ENCODE data around the gene PSMC3IP.
"Not testable (repeated sequence)": the region's sequence is repeated elsewhere in the genome, so short reads cannot be mapped to it uniquely, and the experiment has no call there.

Gene PSMC3IP

DNA sequence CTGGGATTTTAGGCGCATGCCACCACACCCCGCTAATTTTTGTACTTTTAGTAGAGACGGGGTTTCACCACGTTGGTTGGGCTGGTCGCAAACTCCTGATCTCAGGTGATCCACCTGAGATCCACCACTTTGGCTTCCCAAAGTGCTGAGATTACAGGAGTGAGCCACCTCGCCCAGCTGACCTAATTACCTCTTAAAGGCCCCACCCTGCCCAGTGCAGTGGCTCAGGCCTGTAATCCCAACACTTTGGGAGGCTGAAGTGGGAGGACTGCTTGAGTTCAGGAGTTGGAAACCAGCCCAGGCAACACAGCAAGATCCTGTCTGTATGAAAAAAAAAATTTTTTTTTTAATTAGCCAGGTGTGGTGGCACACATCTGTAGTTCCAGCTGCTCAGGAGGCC is 18.5 kb downstream of the PSMC3IP start:
- DNase-seq: no peak

DNA sequence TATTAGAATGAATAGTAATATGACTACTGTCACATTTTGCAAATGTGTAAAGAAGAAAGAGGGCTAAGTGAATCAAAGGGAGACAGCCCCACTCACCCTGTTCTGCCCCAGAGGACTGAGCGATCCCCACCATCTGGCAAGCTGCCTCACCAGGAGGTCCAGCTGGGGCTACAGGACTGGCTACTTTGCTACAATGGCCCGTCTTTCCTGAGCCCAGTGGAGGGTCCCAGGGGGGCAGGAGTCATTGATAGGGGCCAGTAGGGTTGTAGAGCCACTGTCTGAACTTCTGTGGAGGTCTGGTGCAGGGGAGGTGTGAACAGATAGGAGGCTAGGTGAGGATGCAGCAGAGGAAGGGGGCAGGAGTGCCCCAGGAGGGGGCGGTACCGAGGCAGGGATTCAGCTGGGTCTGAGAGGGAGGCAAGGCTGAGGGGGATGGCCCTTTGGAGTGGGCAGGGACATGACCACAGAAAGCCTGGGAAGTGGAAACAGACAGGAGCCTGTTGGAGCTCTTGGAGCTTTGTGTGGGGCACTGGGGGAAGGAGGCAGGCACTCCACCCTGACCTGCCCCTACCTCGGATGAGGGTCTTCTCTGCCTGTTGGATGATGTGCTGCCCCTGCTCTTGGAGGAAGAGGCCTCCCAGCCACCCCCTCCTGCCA is 21.4 kb downstream of the PSMC3IP start:
- peak in 1 of 3 donors; percentile 26 for DNase-seq

DNA sequence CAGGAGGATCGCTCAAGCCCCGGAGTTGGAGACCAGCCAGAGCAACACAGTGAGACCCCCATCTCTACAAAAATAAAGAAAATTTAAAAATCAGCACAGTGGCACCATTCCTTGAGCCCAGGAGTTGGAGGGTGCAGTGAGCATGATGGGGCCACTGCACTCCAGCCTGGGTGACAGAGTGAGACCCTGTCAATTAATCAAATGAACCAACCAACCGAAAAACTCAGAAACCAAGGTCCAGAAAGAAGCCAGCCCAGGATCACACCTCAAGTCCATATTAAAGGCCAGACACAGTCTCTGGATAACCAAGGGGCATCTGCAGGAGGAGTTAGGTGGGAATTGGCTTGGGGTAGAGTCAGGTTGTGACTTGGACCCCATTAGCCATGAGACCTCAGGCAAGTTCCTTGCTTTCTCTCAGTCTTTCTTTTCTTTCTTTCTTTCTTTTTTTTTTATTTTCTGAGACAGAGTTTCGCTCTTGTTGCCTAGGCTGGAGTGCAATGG is 22.4 kb downstream of the PSMC3IP start:
- DNase-seq: no peak

DNA sequence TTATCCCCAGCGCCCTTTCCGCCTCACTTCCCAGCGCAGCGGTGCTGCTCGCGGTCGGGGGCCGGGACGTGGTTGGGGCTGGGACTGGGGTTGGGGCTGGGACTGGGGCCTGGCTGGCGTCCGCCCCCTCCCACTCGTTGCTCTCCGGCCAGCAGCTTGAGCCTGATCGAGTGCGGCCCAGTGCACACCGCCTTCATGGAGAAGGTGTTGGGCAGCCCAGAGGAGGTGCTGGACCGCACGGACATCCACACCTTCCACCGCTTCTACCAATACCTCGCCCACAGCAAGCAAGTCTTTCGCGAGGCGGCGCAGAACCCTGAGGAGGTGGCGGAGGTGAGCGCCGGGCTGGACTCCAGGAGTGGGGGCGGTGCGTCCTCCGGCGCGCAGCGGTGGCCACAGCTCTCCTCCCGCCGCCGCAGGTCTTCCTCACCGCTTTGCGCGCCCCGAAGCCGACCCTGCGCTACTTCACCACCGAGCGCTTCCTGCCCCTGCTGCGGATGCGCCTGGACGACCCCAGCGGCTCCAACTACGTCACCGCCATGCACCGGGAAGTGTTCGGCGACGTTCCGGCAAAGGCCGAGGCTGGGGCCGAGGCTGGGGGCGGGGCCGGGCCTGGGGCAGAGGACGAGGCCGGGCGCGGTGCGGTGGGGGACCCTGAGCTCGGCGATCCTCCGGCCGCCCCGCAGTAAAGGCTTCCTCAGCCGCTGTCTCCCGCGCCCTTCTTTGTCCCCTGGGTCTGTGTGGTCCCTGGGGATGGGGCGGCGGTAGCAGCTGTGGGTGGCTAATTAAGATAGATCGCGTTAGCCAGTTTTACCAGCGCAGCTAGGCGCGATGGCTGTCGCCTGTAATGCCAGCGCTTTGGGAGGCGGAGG is 23.0 kb downstream of the PSMC3IP start:
- peak; percentile 71 to 89 (median 76) for DNase-seq

DNA sequence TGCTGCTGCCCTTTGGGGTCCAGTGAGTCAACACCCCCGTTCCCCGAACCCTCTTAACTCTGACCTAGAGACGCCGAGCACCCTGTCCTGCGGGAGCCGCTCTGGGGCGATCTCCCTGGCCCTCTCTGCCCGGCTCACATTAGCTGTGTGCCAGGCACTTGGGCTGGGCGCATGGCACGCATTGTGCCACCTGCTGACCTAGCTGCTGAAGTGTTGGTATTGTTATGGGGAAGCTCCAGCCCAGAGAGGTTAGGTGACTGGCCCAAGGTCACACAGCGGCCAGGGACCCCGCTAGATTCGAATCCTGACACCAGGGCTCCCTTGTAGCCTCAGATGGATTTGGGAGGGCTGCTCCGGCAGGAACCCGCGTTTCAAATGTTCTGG is 23.7 kb downstream of the PSMC3IP start:
- DNase-seq: no peak

DNA sequence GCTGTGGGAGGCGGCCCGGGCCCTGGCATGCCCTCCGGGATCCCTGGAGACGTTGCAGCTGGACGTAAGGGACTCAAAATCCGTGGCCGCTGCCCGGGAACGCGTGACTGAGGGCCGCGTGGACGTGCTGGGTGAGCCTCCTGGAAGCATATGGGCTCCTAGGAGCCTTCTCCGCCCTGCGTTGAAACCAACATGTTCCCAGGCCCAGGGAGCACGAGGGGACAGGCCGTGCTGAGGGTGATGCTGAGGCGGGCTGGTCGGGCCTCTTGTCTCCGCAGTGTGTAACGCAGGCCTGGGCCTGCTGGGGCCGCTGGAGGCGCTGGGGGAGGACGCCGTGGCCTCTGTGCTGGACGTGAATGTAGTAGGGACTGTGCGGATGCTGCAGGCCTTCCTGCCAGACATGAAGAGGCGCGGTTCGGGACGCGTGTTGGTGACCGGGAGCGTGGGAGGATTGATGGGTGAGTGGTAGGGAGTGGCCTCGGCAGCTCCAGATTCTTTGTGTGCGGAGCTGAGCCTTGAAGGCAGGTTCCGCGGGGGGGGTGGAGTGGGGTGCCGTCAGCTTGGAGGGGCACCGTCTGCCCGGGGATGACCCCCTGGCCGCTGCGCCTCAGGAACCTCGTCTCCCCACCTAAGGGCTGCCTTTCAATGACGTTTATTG is 24.2 kb downstream of the PSMC3IP start:
- DNase-seq: no peak

DNA sequence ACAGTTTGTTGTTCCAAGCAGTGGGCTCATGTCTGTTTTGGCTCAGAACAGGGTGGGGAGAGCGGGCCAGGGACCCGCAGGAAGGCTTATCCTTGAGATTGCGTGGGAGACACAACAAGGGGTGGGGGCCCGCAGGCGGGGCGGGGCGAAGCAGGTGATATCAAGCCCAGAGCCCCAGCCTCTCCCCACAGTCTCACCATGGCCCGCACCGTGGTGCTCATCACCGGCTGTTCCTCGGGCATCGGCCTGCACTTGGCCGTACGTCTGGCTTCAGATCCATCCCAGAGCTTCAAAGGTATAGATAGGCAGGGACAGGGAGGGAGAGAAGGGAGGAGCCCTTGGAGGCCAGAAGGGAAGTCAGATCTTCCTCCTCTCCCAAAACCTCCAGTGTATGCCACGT is 24.8 kb downstream of the PSMC3IP start, which contains the start of gene HSD17B1:
Gene HSD17B1 (plus strand): TSS at position 188 of the 400 bp plus-strand sequence. CDS start 11 bp downstream, at position 199.
- not testable (repeated sequence) for DNase-seq

DNA sequence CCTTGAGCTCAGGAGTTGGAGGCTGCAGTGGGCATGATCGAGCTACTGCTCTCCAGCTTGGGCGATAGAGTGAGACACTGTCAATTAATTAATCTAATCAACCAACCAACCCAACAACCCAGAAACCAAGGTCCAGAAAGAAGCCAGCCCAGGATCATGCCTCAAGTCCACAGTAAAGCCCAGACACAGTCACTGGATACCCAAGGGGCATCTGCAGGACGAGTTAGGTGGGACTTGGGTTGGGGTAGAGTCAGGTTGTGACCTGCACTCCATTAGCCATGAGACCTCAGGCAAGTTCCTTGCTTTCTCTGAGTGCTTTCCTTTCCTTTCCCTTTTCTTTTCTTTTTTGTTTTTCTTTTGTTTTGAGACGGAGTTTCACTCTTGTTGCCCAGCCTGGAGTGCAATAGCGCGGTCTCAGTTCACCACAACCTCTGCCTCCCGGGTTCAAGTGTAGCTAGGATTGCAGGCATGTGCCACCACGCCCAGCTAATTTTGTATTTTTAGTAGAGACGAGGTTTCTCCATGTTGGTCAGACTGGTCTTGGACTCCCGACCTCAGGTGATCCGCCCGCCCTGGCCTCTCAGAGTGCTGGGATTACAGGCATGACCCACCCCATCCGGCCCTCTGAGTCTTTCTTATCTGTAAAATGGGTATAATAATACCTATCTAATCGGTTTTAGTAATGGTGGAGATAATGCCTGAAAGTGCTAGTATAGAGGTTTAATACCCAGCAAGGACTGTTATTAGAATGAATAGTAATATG is 28.4 kb downstream of the PSMC3IP start:
- DNase-seq: no peak

DNA sequence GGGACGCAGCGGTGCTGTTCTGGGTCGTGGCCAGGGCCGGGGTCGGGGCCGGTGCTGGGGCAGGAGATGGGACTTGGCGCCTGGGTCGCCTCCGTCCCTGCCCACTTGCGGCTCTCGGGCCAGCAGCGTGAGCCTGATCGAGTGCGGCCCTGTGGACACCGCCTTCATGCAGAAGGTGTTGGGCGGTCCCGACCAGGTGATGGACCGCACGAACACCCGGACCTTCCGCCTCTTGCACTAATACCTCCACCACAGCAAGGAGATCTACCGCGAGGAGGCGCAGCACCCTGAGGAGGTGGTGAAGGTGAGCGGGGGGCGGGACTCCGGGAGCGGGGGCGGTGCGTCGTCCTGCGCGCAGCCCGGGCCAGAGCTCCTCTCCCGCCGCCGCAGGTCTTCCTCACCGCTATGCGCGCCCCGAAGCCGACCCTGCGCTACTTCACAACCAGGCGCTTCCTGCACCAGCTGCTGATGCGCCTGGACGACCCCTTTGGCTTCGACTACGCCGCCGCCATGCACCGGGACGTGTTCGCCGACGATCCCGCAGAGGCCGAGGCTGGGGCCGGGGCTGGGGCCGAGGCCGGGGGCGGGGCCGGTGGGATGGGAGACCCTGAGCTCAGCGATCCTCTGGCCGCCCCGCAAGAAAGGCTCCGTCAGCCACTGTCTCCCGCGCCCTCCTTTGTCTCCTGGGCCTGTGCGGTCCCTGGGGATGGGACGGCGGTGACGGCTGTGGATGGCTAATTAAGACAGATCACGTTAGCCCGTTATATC is 29.3 kb downstream of the PSMC3IP start:
- DNase-seq: peak in 1 of 3 donors; percentile 25

DNA sequence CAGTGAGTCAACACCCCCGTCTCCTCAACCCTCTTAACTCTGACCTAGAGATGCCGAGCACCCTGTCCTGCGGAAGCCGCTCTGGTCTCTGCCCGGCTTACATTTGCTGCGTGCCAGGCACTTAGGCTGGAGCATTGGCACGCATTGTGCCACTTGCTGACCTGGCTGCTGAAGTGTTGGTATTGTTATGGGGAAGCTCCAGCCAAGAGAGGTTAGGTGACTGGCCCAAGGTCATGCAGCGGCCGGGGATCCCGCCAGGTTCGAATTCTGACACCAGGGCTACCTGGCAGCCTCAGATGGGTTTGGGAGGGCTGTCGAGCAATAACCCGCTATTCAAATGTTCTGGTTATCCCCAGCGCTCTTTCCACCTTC is 29.8 kb downstream of the PSMC3IP start:
- no peak for DNase-seq

DNA sequence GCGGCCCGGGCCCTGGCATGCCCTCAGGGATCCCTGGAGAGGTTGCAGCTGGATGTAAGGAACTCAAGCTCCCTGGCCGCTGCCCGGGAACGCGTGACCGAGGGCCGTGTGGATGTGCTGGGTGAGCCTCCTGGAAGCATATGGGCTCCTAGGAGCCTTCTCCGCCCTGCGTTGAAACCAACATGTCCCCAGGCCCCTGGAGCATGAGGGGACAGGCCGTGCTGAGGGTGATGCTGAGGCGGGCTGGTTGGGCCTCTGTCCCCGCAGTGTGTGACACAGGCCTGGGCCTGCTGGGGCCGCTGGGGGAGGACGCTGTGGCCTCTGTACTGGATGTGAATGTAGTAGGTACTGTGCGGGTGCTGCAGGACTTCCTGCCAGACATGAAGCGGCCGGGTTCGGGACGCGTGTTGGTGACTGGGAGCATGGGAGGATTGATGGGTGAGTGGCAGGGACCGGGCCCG is 30.5 kb downstream of the PSMC3IP start:
- DNase-seq: no peak

DNA sequence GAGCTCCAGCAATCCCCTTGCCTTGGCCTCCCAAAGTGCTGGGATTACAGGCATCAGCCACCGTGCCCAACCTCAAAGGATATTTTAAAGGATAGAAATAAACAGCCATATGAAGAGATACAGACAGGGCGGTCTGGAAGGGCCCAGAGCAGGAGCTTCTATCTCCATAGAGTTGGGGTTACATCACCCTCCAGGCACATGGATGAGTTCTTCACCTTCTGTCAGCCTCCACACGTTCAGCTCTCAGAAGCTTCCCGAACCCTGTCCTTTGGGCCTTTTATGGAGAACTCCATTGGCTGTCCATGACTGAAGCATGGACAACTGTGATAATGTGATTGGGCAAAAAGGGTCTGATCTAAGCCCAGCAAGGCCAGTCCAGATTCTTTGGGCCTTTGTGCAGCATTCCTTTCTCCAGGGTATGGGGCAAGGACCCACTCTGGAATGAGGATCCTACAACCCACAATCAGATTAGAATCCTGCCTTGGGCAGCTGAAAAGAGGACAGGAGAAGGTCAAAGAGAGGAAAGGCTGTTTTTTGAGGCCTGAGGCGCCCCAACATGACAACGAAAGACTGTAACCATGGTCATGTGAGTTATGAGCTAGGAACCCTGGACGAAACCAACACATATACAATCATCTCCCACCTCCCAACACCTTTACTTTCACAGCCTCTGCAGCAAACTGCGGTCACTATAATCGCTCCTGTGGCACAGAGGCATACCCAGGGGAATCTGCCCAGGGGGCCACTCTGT is 31.6 kb downstream of the PSMC3IP start:
- not testable (repeated sequence) for DNase-seq

DNA sequence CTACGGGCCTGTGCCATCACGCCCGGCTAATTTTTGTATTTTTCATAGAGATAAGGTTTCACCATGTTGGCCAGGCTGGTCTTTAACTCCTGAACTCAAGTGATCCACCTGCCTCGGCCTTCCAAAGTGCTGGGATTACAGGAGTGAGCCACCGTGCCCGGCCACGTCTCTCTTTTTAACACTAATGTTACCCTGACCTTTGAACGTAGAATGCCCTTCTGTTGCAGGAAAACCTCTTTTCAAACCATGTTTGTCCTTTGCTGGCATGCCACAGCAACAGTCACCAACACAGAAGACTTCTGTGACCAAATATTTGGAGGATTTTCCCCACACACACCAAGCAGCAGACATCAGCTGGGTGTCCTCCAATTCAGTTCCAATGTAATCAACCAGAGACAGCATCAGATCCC is 32.6 kb downstream of the PSMC3IP start:
- DNase-seq: no peak

DNA sequence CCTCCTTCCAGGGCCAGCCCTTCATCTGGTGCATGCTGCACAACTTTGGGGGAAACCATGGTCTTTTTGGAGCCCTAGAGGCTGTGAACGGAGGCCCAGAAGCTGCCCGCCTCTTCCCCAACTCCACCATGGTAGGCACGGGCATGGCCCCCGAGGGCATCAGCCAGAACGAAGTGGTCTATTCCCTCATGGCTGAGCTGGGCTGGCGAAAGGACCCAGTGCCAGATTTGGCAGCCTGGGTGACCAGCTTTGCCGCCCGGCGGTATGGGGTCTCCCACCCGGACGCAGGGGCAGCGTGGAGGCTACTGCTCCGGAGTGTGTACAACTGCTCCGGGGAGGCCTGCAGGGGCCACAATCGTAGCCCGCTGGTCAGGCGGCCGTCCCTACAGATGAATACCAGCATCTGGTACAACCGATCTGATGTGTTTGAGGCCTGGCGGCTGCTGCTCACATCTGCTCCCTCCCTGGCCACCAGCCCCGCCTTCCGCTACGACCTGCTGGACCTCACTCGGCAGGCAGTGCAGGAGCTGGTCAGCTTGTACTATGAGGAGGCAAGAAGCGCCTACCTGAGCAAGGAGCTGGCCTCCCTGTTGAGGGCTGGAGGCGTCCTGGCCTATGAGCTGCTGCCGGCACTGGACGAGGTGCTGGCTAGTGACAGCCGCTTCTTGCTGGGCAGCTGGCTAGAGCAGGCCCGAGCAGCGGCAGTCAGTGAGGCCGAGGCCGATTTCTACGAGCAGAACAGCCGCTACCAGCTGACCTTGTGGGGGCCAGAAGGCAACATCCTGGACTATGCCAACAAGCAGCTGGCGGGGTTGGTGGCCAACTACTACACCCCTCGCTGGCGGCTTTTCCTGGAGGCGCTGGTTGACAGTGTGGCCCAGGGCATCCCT is 34.1 kb downstream of the PSMC3IP start:
- DNase-seq: no peak

DNA sequence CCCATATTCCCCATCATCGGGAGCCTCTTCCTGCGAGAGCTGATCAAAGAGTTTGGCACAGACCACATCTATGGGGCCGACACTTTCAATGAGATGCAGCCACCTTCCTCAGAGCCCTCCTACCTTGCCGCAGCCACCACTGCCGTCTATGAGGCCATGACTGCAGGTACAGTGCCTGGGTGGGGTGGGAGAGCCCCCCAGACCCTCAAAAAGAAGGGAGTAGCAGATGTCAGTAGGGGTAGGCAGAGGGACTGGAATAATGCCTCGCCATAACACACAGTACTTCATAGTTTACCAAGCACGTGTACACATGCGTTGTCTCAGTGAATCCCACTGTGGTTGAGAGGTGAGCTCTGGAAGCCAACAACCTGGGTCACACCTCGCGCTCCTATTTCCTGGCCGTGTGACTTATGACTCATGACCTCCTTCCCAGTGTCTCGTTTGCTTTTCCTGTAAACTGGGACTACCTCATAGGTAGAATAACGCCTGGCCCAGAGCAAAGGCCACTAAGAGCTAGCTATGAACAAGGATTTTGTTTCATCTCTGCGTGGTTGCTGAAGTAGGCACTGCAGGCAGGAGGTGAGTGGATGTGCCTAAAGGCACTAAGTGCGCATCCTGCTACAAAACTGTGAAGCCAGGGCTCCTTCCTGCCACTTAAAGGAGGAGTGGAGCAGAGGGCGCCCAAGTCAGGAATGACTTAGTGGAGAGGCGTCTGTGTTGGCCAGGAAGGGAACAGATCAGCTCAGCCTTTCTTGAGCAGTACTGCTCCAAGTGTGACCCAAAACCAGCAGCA is 36.3 kb downstream of the PSMC3IP start:
- no peak for DNase-seq

DNA sequence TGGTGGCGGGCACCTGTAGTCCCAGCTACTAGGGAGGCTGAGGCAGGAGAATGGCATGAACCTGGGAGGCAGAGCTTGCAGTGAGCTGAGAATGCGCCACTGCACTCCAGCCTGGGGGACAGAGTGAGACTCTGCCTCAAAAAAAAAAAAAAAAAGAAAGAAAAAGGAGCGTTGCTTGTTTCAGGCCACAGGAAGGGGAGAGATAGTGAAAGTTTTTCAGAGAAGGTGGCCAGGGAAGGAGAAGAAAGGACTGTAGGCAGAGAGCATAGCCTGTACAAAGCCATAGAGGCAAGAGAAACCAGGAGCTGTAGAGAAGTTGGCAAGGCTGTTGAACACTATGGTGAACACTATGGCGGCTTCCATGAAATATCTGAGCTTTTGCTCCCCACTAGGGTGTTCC is 37.0 kb downstream of the PSMC3IP start:
- DNase-seq: not testable (repeated sequence)

DNA sequence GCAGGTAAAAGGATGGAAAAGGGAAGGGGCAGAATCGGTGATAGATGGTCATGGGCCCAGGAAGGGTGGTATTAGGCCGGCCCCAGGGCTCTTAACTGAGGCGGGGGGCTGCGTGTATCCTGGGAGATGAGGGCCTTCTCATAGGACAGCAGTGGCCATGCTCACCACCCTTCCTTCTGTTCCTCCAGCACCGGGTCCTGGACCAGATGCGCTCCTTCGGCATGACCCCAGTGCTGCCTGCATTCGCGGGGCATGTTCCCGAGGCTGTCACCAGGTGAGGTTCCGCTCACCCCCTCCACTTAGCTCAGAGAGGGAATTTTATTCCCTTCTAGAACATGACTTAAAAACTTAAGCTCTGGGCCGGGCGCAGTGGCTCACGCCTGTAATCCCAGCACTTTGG is 39.0 kb downstream of the PSMC3IP start:
- no peak for DNase-seq

DNA sequence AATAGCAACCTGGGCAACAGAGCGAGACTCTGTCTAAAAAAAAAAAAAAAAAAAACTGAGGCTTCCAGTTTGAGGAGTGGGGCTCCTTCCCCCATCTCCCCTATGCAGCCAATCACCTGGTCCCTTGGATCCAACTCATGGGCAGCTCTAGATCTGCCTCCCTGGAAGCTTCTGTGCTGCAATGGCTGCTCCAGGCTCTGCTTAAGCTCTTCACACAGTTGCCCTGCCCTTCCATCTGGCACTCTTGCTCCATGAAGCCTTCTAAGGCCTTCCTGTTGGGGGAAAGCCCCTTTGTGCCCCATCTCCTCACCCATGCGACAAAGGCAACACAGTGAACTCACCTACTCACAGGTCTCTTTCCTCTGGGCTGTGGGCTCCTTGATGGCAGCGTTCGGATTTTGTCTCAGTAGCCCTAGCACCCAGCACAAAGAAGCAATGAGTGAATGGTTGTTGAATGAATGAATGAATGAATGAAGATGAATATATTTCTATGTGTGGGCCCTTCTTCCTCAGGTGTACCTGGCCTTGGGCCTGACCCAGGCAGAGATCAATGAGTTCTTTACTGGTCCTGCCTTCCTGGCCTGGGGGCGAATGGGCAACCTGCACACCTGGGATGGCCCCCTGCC is 39.6 kb downstream of the PSMC3IP start:
- DNase-seq: no peak
